Measurements from ENCODE around the gene CKS1B. TPM values are rescaled to one million over a fixed set of nuclear protein-coding genes. Genes with fewer than 3 reads are reported as not detected.

The CKS1B gene
- total RNA-seq: 27.0 and 58.1 TPM in 2 replicates

GRCh38 chr1:154974102-154974807, at the start of gene CKS1B:
Gene CKS1B (plus strand): TSS chr1:154974681. CDS start chr1:154974746, 65 bp downstream.

GRCh38 chr1:154936555-154937084, 37.9 kb upstream of the CKS1B start, which contains the start of gene PMVK:
Gene PMVK (minus strand): TSS chr1:154936719. CDS start chr1:154936685, 34 bp downstream.

GRCh38 chr1:154955718-154956543, 18.6 kb upstream of the CKS1B start, which contains the start of gene PBXIP1:
Gene PBXIP1 (minus strand): TSS chr1:154956099. CDS start chr1:154953721, 2,378 bp downstream.

GRCh38 chr1:154961207-154962155, 13.0 kb upstream of the CKS1B start, which contains the start of gene PYGO2:
Gene PYGO2 (minus strand): TSS chr1:154961782. CDS start chr1:154961576, 206 bp downstream.

GRCh38 chr1:154970631-154971340, 3.7 kb upstream of the CKS1B start, which contains the start of gene SHC1:
Gene SHC1 (minus strand): TSS chr1:154970747. CDS start chr1:154970526, 221 bp downstream.

GRCh38 chr1:154982897-154983648, 8.6 kb downstream of the CKS1B start, which contains the start of gene FLAD1:
Gene FLAD1 (plus strand): TSS chr1:154983344. CDS start chr1:154983695, 351 bp downstream.

GRCh38 chr1:154993572-154994268, 19.2 kb downstream of the CKS1B start, which contains the start of gene LENEP:
Gene LENEP (plus strand): TSS chr1:154993586. CDS start chr1:154993608, 22 bp downstream.

GRCh38 chr1:155002464-155003226, 28.2 kb downstream of the CKS1B start, which contains the start of gene ZBTB7B:
Gene ZBTB7B (plus strand): TSS chr1:155002802. CDS start chr1:155014661, 11,859 bp downstream.

Other genes starting within 250 kb of the CKS1B start
- gene KCNN3, start 104.4 kb upstream of the CKS1B start, total RNA-seq: not detected in 2 replicates
- gene PMVK, start 38.0 kb upstream of the CKS1B start, total RNA-seq: 14.7 and 14.8 TPM in 2 replicates
- 22.6 and 72.8 TPM in 2 replicates for gene PBXIP1, start 18.6 kb upstream of the CKS1B start, total RNA-seq
- 11.6 and 15.4 TPM in 2 replicates for gene PYGO2, start 12.9 kb upstream of the CKS1B start, total RNA-seq
- 216 and 401 TPM in 2 replicates for gene SHC1, start 3.9 kb upstream of the CKS1B start, total RNA-seq
- 49.9 and 57.1 TPM in 2 replicates for gene FLAD1, start 8.7 kb downstream of the CKS1B start, total RNA-seq
- gene LENEP, start 18.9 kb downstream of the CKS1B start, total RNA-seq: 1.00 TPM in 1 of 2 replicates, not detected in the other
- gene ZBTB7B, start 28.1 kb downstream of the CKS1B start, total RNA-seq: 57.8 and 70.3 TPM in 2 replicates
- 0.34 and 0.36 TPM in 2 replicates for gene DCST2, start 59.1 kb downstream of the CKS1B start, total RNA-seq
- gene DCST1, start 59.1 kb downstream of the CKS1B start, total RNA-seq: not detected in 2 replicates
- 178 and 228 TPM in 2 replicates for gene ADAM15, start 76.6 kb downstream of the CKS1B start, total RNA-seq
- gene EFNA4, start 89.1 kb downstream of the CKS1B start, total RNA-seq: 5.5 and 8.8 TPM in 2 replicates
- gene EFNA3, start 104.2 kb downstream of the CKS1B start, total RNA-seq: 4.1 and 8.4 TPM in 2 replicates
- 17.4 and 73.1 TPM in 2 replicates for gene EFNA1, start 153.2 kb downstream of the CKS1B start, total RNA-seq
- gene SLC50A1, start 161.2 kb downstream of the CKS1B start, total RNA-seq: 46.0 and 177 TPM in 2 replicates
- gene DPM3, start 165.8 kb downstream of the CKS1B start, total RNA-seq: 8.5 and 22.2 TPM in 2 replicates
- gene KRTCAP2, start 198.6 kb downstream of the CKS1B start, total RNA-seq: 92.3 and 125 TPM in 2 replicates
- 0.34 and 1.3 TPM in 2 replicates for gene TRIM46, start 199.2 kb downstream of the CKS1B start, total RNA-seq
- 11.3 and 19.6 TPM in 2 replicates for gene THBS3, start 233.2 kb downstream of the CKS1B start, total RNA-seq
- 25.9 and 49.2 TPM in 2 replicates for gene MTX1, start 234.0 kb downstream of the CKS1B start, total RNA-seq